SK-N-SH treated with all-trans-retinoic acid at 6 μM for 48 hours (cell line): ENCODE results near the gene EPN2.

Experiments used
- ARNTL ChIP-seq: fragments of 450-650 bp; formaldehyde crosslinking; IDR thresholded peaks from 2 replicates; pipeline ENCODE4 v1.5.0; 2020; ENCODE audit warnings: low read depth, mild to moderate bottlenecking, moderate library complexity, borderline replicate concordance
- CSDC2 ChIP-seq: fragments of 250-450 bp; sonication (Bioruptor Pico); IDR thresholded peaks from 2 replicates; pipeline ENCODE4 v1.5.0; 2020; ENCODE audit warnings: mild to moderate bottlenecking, moderate library complexity
- CSRNP3 ChIP-seq: fragments of 250-450 bp; sonication (Bioruptor Pico); IDR thresholded peaks from 2 replicates; pipeline ENCODE4 v1.5.1; 2021; ENCODE audit warnings: mild to moderate bottlenecking, moderate library complexity
- ESRRG ChIP-seq: fragments of 250-450 bp; sonication (Bioruptor Pico); IDR thresholded peaks from 2 replicates; pipeline ENCODE4 v1.6.1; 2021; ENCODE audit warnings: mild to moderate bottlenecking
- ISL1 ChIP-seq: fragments of 250-450 bp; sonication (Bioruptor Pico); IDR thresholded peaks from 2 replicates; pipeline ENCODE4 v2.1.2; 2022; ENCODE audit warnings: mild to moderate bottlenecking, moderate library complexity
- PPARA ChIP-seq: fragments of 250-450 bp; sonication (Bioruptor Pico); IDR thresholded peaks from 2 replicates; pipeline ENCODE4 v1.5.0; 2020; ENCODE audit warnings: mild to moderate bottlenecking, borderline replicate concordance
- TCF4 ChIP-seq: fragments of 250-450 bp; sonication (Bioruptor Pico); IDR thresholded peaks from 2 replicates; pipeline ENCODE4 v1.8.0; 2021; ENCODE audit warnings: mild to moderate bottlenecking, moderate library complexity, borderline replicate concordance
- TOX ChIP-seq: fragments of 250-450 bp; sonication (Bioruptor Pico); IDR thresholded peaks from 2 replicates; pipeline ENCODE4 v1.8.0; 2021; ENCODE audit warnings: mild to moderate bottlenecking, moderate library complexity, borderline replicate concordance
- TSHZ2 ChIP-seq: fragments of 250-450 bp; sonication (Bioruptor Pico); IDR thresholded peaks from 2 replicates; pipeline ENCODE4 v1.5.0; 2020; ENCODE audit warnings: mild to moderate bottlenecking, moderate library complexity
- ZC3H10 ChIP-seq: fragments of 250-450 bp; sonication (Bioruptor Pico); IDR thresholded peaks from 2 replicates; pipeline ENCODE4 v1.5.1; 2021; ENCODE audit warnings: mild to moderate bottlenecking, moderate library complexity
- ZFP3 ChIP-seq: fragments of 250-450 bp; sonication (Bioruptor Pico); IDR thresholded peaks from 2 replicates; pipeline ENCODE4 v1.5.0; 2020; ENCODE audit warnings: mild to moderate bottlenecking, moderate library complexity
- ZFP30 ChIP-seq: fragments of 450-650 bp; formaldehyde crosslinking; IDR thresholded peaks from 2 replicates; pipeline ENCODE4 v1.5.0; 2022; ENCODE audit warnings: mild to moderate bottlenecking, moderate library complexity
- TF ChIP-seq, protein P1 (sequence below): fragments of 250-450 bp; sonication (Bioruptor Pico); IDR thresholded peaks from 2 replicates; pipeline ENCODE4 v1.8.0; 2020; ENCODE audit warnings: mild to moderate bottlenecking, moderate library complexity, borderline replicate concordance
- TF ChIP-seq, protein P2 (sequence below): fragments of 250-450 bp; sonication (Bioruptor Pico); IDR thresholded peaks from 2 replicates; pipeline ENCODE4 v1.8.0; 2021; ENCODE audit warnings: low read depth, mild to moderate bottlenecking, moderate library complexity, borderline replicate concordance

- TF ChIP-seq, protein P1, sequence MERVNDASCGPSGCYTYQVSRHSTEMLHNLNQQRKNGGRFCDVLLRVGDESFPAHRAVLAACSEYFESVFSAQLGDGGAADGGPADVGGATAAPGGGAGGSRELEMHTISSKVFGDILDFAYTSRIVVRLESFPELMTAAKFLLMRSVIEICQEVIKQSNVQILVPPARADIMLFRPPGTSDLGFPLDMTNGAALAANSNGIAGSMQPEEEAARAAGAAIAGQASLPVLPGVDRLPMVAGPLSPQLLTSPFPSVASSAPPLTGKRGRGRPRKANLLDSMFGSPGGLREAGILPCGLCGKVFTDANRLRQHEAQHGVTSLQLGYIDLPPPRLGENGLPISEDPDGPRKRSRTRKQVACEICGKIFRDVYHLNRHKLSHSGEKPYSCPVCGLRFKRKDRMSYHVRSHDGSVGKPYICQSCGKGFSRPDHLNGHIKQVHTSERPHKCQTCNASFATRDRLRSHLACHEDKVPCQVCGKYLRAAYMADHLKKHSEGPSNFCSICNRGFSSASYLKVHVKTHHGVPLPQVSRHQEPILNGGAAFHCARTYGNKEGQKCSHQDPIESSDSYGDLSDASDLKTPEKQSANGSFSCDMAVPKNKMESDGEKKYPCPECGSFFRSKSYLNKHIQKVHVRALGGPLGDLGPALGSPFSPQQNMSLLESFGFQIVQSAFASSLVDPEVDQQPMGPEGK (CRISPR knock-in tag) = no peak
- TF ChIP-seq PPARA (CRISPR knock-in tag) = no peak
- no peak for TF ChIP-seq ESRRG
- TF ChIP-seq, protein P2, sequence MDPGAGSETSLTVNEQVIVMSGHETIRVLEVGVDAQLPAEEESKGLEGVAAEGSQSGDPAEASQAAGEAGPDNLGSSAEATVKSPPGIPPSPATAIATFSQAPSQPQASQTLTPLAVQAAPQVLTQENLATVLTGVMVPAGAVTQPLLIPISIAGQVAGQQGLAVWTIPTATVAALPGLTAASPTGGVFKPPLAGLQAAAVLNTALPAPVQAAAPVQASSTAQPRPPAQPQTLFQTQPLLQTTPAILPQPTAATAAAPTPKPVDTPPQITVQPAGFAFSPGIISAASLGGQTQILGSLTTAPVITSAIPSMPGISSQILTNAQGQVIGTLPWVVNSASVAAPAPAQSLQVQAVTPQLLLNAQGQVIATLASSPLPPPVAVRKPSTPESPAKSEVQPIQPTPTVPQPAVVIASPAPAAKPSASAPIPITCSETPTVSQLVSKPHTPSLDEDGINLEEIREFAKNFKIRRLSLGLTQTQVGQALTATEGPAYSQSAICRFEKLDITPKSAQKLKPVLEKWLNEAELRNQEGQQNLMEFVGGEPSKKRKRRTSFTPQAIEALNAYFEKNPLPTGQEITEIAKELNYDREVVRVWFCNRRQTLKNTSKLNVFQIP = no peak
- no peak for TF ChIP-seq TOX (CRISPR knock-in tag)
- no peak for TF ChIP-seq CSRNP3 (CRISPR knock-in tag)
- no peak for TF ChIP-seq TSHZ2 (CRISPR knock-in tag)
- no peak for TF ChIP-seq ZFP3 (CRISPR knock-in tag)
- TF ChIP-seq TCF4 (CRISPR knock-in tag) = no peak
- no peak for TF ChIP-seq CSDC2 (CRISPR knock-in tag)
- TF ChIP-seq ZFP30 (CRISPR knock-in tag) = no peak
- TF ChIP-seq ZC3H10 (CRISPR knock-in tag) = no peak
- TF ChIP-seq ARNTL (CRISPR knock-in tag) = no peak
- TF ChIP-seq ISL1 (CRISPR knock-in tag) = no peak
Observed at GRCh38 chr17:19348806-19349205, 111.6 kb downstream of the EPN2 start.
